ENCODE measurements around the gene MTHFS. TPM values are rescaled to one million over a fixed set of nuclear protein-coding genes. Genes with fewer than 3 reads are reported as not detected.

MTHFS gene
- total RNA-seq, 4 donors from 2014 or later, result 4.8 to 11.8 (median 9.9) TPM

- H3K27me3 ChIP-seq, result no peaks in the 10 kb centered on the region
- intact Hi-C loops (cut with DNase I), result no loop called here
- no peak overlapping the region for H3K27ac ChIP-seq
- DNase-seq, result no peak
- no peak overlapping the region for H3K4me3 ChIP-seq
- TF ChIP-seq POLR2A (IDR thresholded peaks at IDR 0.05), result no peak
- TF ChIP-seq, protein P1, sequence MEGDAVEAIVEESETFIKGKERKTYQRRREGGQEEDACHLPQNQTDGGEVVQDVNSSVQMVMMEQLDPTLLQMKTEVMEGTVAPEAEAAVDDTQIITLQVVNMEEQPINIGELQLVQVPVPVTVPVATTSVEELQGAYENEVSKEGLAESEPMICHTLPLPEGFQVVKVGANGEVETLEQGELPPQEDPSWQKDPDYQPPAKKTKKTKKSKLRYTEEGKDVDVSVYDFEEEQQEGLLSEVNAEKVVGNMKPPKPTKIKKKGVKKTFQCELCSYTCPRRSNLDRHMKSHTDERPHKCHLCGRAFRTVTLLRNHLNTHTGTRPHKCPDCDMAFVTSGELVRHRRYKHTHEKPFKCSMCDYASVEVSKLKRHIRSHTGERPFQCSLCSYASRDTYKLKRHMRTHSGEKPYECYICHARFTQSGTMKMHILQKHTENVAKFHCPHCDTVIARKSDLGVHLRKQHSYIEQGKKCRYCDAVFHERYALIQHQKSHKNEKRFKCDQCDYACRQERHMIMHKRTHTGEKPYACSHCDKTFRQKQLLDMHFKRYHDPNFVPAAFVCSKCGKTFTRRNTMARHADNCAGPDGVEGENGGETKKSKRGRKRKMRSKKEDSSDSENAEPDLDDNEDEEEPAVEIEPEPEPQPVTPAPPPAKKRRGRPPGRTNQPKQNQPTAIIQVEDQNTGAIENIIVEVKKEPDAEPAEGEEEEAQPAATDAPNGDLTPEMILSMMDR (IDR thresholded peaks at IDR 0.05), result no peak
- H3K4me1 ChIP-seq, result no peaks in the 10 kb centered on the region
- no peaks in the 10 kb centered on the region for H3K36me3 ChIP-seq
- peaks cover 0 to 14% (median 0%) of the 10 kb centered on the region in 3 donors for H3K9me3 ChIP-seq
- 64 to 68% methylated on average over 9 of the region's 9 CpGs for WGBS, 2 donors
Measured at GRCh38 chr15:79824136-79824701, 72.6 kb downstream of the MTHFS start.

DNA sequence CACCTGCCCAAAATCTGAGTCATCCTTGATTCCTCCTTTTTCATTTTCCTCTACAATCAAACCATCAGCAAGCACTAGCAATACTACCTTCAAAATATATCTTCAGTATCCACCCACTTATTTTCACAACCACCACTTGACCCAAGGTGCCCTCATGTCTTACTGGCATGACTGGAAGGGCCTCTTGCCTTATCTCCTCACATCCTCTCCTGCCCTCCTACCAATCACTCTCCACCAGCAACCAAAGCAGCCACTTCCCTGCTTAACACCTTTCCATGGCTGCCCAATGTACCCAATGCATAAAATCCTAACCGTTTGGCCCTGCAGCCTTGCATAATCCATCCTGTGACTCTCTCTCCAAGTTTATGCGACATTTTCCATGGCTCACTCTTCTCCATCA is 76.0 kb downstream of the MTHFS start:
- Histone ChIP-seq H3K4me3 (no peak overlapping the region), H3K9me3 (peaks cover 0 to 14% (median 0%) of the 10 kb centered on the region in 3 donors), H3K27me3 (no peaks in the 10 kb centered on the region), H3K4me1 (no peaks in the 10 kb centered on the region), H3K27ac (no peak overlapping the region), H3K36me3 (no peaks in the 10 kb centered on the region)
- 86 to 87% methylated on average over 2 of the region's 2 CpGs for WGBS, 2 donors
- TF ChIP-seq, protein P1 (IDR thresholded peaks at IDR 0.05), result no peak
- no peak for TF ChIP-seq POLR2A (IDR thresholded peaks at IDR 0.05)
- intact Hi-C loops (cut with DNase I), result no loop called here
- DNase-seq, result no peak

DNA sequence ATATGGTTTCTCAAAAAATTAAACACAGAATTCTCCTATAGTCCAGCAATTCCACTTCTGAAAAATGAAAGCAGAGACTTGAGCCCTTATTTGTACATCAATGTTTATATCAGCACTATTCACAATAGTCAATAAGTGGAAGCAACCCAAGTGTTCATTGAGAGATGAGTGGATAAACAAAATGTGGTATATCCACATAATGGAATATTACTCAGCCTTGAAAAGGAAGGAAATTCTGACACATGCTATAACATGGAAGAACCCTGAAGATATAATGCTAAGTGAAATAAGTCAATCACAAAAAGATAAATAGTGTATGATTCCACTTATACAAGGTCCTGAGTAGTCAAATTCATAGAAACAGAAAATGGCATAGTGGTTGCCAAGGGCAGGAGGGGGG is 76.6 kb downstream of the MTHFS start:
- H3K4me3 ChIP-seq, result no peak overlapping the region
- H3K36me3 ChIP-seq, result no peaks in the 10 kb centered on the region
- intact Hi-C loops (cut with DNase I), result no loop called here
- no peaks in the 10 kb centered on the region for H3K4me1 ChIP-seq
- peaks cover 0 to 14% (median 0%) of the 10 kb centered on the region in 3 donors for H3K9me3 ChIP-seq
- H3K27me3 ChIP-seq, result no peaks in the 10 kb centered on the region
- TF ChIP-seq, protein P1 (IDR thresholded peaks at IDR 0.05), result no peak
- TF ChIP-seq POLR2A (IDR thresholded peaks at IDR 0.05), result no peak
- no peak overlapping the region for H3K27ac ChIP-seq
- DNase-seq, result no peak

DNA sequence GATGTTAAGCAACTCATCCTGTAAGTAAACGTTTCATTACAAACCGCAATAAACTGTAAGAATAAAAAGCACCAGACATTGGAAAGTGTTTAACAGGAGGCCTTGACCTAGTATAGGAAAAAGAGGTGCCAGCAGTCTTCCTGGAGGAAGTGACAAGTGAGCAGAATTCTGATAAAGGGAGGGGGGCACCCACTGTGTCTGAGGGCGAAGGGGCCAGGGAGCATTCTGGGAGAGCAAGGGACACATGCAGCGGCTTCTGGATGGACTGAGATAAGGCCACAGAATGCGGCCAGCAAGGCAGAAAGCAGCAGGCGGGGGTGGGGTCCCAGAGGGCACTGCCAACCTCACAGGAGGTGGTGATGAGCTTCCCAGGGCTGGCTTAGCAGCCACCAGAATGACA is 80.2 kb downstream of the MTHFS start:
- Histone ChIP-seq H3K27me3 (peaks cover 0 to 3% (median 0%) of the 10 kb centered on the region in 4 donors), H3K36me3 (no peaks in the 10 kb centered on the region), H3K27ac (no peak overlapping the region), H3K9me3 (peaks cover 0 to 14% (median 0%) of the 10 kb centered on the region in 3 donors), H3K4me3 (no peak overlapping the region), H3K4me1 (peaks cover 0 to 15% (median 6%) of the 10 kb centered on the region in 3 donors)
- DNase-seq, result no peak
- intact Hi-C loops (cut with DNase I), result no loop called here
- no peak for TF ChIP-seq POLR2A (IDR thresholded peaks at IDR 0.05)
- TF ChIP-seq, protein P1 (IDR thresholded peaks at IDR 0.05), result no peak
- WGBS, 2 donors, result 50 to 61% methylated on average over 4 to 6 of the region's 6 CpGs

DNA sequence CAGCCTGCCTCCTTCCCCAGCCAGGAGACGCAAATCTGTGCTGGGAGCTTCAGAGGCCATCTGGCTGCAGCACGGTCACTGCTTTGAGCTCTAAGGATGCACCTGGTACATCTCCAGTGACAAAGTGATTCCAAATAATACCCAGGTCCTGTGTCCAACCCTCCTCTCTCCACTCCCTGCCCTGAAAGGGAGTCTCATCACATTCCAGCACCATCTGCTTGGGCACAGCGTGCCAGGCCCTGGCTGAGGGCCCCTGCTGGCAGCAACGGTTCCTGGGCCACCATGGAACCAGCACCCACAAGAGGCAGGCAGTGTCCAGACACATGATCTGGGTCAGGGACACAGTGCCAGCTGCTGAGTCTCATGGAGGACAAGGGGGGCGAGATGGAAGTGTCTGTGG is 81.3 kb downstream of the MTHFS start:
- DNase-seq, result no peak
- WGBS, 2 donors, result 61 to 90% methylated on average over 2 to 3 of the region's 5 CpGs
- Histone ChIP-seq H3K9me3 (peaks cover 0 to 9% (median 0%) of the 10 kb centered on the region in 3 donors), H3K4me1 (peaks cover 0 to 16% (median 6%) of the 10 kb centered on the region in 3 donors), H3K4me3 (no peak overlapping the region), H3K27me3 (peaks cover 0 to 3% (median 0%) of the 10 kb centered on the region in 4 donors), H3K27ac (no peak overlapping the region), H3K36me3 (no peaks in the 10 kb centered on the region)
- intact Hi-C loops (cut with DNase I), result no loop called here
- TF ChIP-seq, protein P1 (IDR thresholded peaks at IDR 0.05), result no peak
- TF ChIP-seq POLR2A (IDR thresholded peaks at IDR 0.05), result no peak
